Neural progenitor cell (in vitro differentiated cells): ENCODE data around the gene HAPSTR1. TPM values are rescaled to one million over a fixed set of nuclear protein-coding genes. Genes with fewer than 3 reads are reported as not detected.

Experiments used
- DNase-seq: peaks from one replicate; pipeline ENCODE4 v3.0.0-alpha.2; 2016; ENCODE audit warnings: low spot score
- H2AFZ ChIP-seq: fragments of 200-600 bp; sonication (generic); replicated peaks from 2 replicates; pipeline ENCODE4 v1.6.1; 2016; ENCODE audit warnings: antibody characterized with exemption
- H3F3A ChIP-seq: fragments of 200-600 bp; sonication (generic); 2 replicates; pipeline ENCODE4 v1.6.1; 2016; ENCODE audit warnings: antibody characterized with exemption, low read depth
- H3K27ac ChIP-seq: fragments of 200-600 bp; sonication (generic); 2 replicates; pipeline ENCODE4 v1.5.1; 2016; ENCODE audit warnings: mild to moderate bottlenecking
- H3K27me3 ChIP-seq: fragments of 200-600 bp; sonication (generic); 2 replicates; pipeline ENCODE4 v1.6.1; 2016; ENCODE audit warnings: mild to moderate bottlenecking, moderate library complexity
- H3K36me3 ChIP-seq: fragments of 200-600 bp; sonication (generic); 2 replicates; pipeline ENCODE4 v1.5.1; 2016
- H3K4me1 ChIP-seq: fragments of 200-600 bp; sonication (generic); 2 replicates; pipeline ENCODE4 v1.6.1; 2016; ENCODE audit warnings: mixed run types
- H3K4me2 ChIP-seq: fragments of 200-600 bp; sonication (generic); 2 replicates; pipeline ENCODE4 v1.6.1; 2016
- H3K4me3 ChIP-seq: fragments of 200-600 bp; sonication (generic); 2 replicates; pipeline ENCODE4 v1.5.1; 2016
- H3K79me2 ChIP-seq: fragments of 200-600 bp; sonication (generic); 2 replicates; pipeline ENCODE4 v1.6.1; 2016; ENCODE audit warnings: low read depth
- H3K9ac ChIP-seq: fragments of 200-600 bp; sonication (generic); 2 replicates; pipeline ENCODE4 v1.6.1; 2016
- H3K9me3 ChIP-seq: fragments of 200-600 bp; sonication (generic); 2 replicates; pipeline ENCODE4 v1.5.1; 2016; ENCODE audit warnings: low read depth
- H4K20me1 ChIP-seq: fragments of 200-600 bp; sonication (generic); 2 replicates; pipeline ENCODE4 v1.6.1; 2016; ENCODE audit warnings: low read depth
- H3K27ac Mint-ChIP-seq: 3 replicates; pipeline ENCODE4 v1.8.0; 2021; ENCODE audit warnings: mixed read lengths
- H3K27me3 Mint-ChIP-seq: 2 replicates; pipeline ENCODE4 v1.8.0; 2022; ENCODE audit warnings: low read depth, mild to moderate bottlenecking, inconsistent platforms, moderate library complexity, mixed read lengths; ENCODE audit not compliant: insufficient read depth
- H3K36me3 Mint-ChIP-seq: 3 replicates; pipeline ENCODE4 v1.8.0; 2021; ENCODE audit warnings: mixed read lengths
- H3K4me1 Mint-ChIP-seq: 3 replicates; pipeline ENCODE4 v1.8.0; 2021; ENCODE audit warnings: mixed read lengths
- H3K4me3 Mint-ChIP-seq: 3 replicates; pipeline ENCODE4 v1.8.0; 2021; ENCODE audit warnings: mild to moderate bottlenecking, moderate library complexity, mixed read lengths
- H3K9me3 Mint-ChIP-seq: 3 replicates; pipeline ENCODE4 v1.8.0; 2020; ENCODE audit warnings: mixed read lengths
- CTCF ChIP-seq: fragments of 200-600 bp; sonication (generic); IDR thresholded peaks from 2 replicates; pipeline ENCODE4 v1.5.1; 2017; ENCODE audit warnings: antibody characterized with exemption, mild to moderate bottlenecking
- EZH2 ChIP-seq: fragments of 200-600 bp; sonication (generic); IDR thresholded peaks from 2 replicates; pipeline ENCODE4 v1.6.1; 2017; ENCODE audit warnings: antibody characterized with exemption, mild to moderate bottlenecking, moderate library complexity
- EZH2phosphoT487 ChIP-seq: fragments of 200-600 bp; sonication (generic); IDR thresholded peaks from 2 replicates; pipeline ENCODE4 v1.6.1; 2017; ENCODE audit warnings: antibody characterized with exemption
- total RNA-seq: library from RNA; depleted of rRNA; stranded (reverse); fragments of >200 nt; gene quantifications from 2 replicates; pipeline ENCODE4 v1.2.3, GENCODE V29; 2015; ENCODE audit warnings: low replicate concordance

HAPSTR1 gene
- total RNA-seq, 1 donor from 2014 or later, result 77.3 TPM

- no peaks in the 10 kb centered on the region for H3K9me3 Mint-ChIP-seq
- TF ChIP-seq EZH2, result no peak
- TF ChIP-seq CTCF, result peak; percentile 74
- Histone ChIP-seq H2AFZ (no peak overlapping the region), H3K4me2 (no peak overlapping the region), H3K4me1 (no peaks in the 10 kb centered on the region), H3K27ac (no peak overlapping the region), H3K27me3 (no peaks in the 10 kb centered on the region), H3K9ac (no peak overlapping the region), H3K79me2 (no peaks in the 10 kb centered on the region), H3K36me3 (no peaks in the 10 kb centered on the region), H3K9me3 (no peaks in the 10 kb centered on the region), H3K4me3 (no peak overlapping the region), H3F3A (no peaks in the 10 kb centered on the region), H4K20me1 (peaks cover 5% of the 10 kb centered on the region)
- H3K27ac Mint-ChIP-seq, result no peak overlapping the region
- no peaks in the 10 kb centered on the region for H3K36me3 Mint-ChIP-seq
- peak; percentile 82 for DNase-seq
- H3K4me1 Mint-ChIP-seq, result peaks cover 8% of the 10 kb centered on the region
- H3K27me3 Mint-ChIP-seq, result peaks cover 2% of the 10 kb centered on the region
- no peak overlapping the region for H3K4me3 Mint-ChIP-seq
Observed at GRCh38 chr16:9134739-9135138, 43.3 kb downstream of the HAPSTR1 start.

DNA sequence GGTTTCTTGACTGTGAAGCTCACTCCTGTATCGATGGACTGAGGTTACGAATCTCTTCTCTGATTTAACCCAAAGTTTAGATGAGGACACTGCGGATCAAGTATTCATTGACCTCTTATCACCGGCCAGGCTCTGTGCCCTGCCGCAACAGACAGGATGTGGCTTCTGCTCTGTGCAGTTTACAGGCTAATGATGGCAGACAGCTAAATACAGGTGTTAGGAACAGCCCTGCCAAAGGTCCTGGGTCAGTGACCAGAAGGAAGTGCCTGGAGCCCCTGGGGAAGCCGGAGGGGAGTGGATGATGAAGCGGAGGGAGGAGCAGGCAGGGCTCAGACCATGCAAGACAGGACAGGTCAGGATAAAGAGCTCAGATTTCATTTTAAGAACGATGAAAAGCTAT is 44.4 kb downstream of the HAPSTR1 start:
- no peaks in the 10 kb centered on the region for H3K9me3 Mint-ChIP-seq

GRCh38 chr16:9136596-9136995 is 45.2 kb downstream of the HAPSTR1 start:
- H3K27ac Mint-ChIP-seq, result no peak overlapping the region
- no peak for DNase-seq

More for the DNA sequence above, 44.4 kb downstream of the HAPSTR1 start:
- Histone ChIP-seq H3K4me3 (no peak overlapping the region), H3K27me3 (no peaks in the 10 kb centered on the region), H2AFZ (no peak overlapping the region), H3K36me3 (no peaks in the 10 kb centered on the region), H3K4me2 (no peak overlapping the region), H3K9me3 (no peaks in the 10 kb centered on the region), H3K4me1 (no peaks in the 10 kb centered on the region), H3K9ac (no peak overlapping the region), H3K27ac (no peak overlapping the region), H4K20me1 (peaks cover 5% of the 10 kb centered on the region), H3F3A (no peaks in the 10 kb centered on the region), H3K79me2 (no peaks in the 10 kb centered on the region)
- no peak for DNase-seq
- no peak overlapping the region for H3K4me3 Mint-ChIP-seq
- H3K36me3 Mint-ChIP-seq, result peaks cover 2% of the 10 kb centered on the region
- H3K27me3 Mint-ChIP-seq, result peaks cover 2% of the 10 kb centered on the region
- TF ChIP-seq EZH2 (no peak), CTCF (no peak), EZH2phosphoT487 (no peak)
- peaks cover 8% of the 10 kb centered on the region for H3K4me1 Mint-ChIP-seq
- no peak overlapping the region for H3K27ac Mint-ChIP-seq

More at GRCh38 chr16:9136596-9136995, 45.2 kb downstream of the HAPSTR1 start:
- Histone ChIP-seq H3K9ac (no peak overlapping the region), H3F3A (no peaks in the 10 kb centered on the region), H3K4me2 (no peak overlapping the region), H3K4me1 (no peaks in the 10 kb centered on the region), H3K9me3 (no peaks in the 10 kb centered on the region), H3K4me3 (no peak overlapping the region), H3K36me3 (no peaks in the 10 kb centered on the region), H4K20me1 (peaks cover 5% of the 10 kb centered on the region), H3K79me2 (no peaks in the 10 kb centered on the region), H2AFZ (no peak overlapping the region), H3K27me3 (no peaks in the 10 kb centered on the region), H3K27ac (no peak overlapping the region)
- no peak overlapping the region for H3K4me3 Mint-ChIP-seq
- no peaks in the 10 kb centered on the region for H3K9me3 Mint-ChIP-seq
- H3K4me1 Mint-ChIP-seq, result peaks cover 8% of the 10 kb centered on the region
- H3K36me3 Mint-ChIP-seq, result peaks cover 2% of the 10 kb centered on the region
- peaks cover 2% of the 10 kb centered on the region for H3K27me3 Mint-ChIP-seq
- no peak for TF ChIP-seq EZH2phosphoT487
- TF ChIP-seq CTCF, result no peak
- no peak for TF ChIP-seq EZH2
